Measurements from ENCODE around the gene RARS1.

RARS1 gene

DNA sequence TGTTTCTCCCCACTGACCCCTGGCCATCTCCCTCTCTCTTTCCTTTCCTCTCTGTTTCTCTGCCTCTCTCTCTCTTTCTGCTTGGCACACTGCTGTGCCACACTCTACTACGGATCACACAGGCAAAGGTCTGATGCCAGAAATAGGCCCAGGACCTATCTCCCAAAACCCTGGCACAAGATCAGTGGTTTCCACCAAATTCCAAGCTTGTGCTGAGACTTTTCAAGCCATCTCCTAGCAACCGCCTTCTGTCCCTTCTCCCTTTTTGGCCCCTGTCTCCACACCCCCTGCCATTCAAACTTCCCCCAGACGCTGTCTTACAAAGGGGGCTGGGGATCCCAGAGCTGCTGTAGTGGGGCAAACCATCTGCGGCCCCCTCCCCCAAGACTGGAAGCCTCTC is 38.5 kb upstream of the RARS1 start:
- Histone ChIP-seq H3K4me3 (ENCODE audit: low read depth, low read length) (no peak overlapping the region), H3K27me3 (replicated peaks) (no peaks in the 10 kb centered on the region), H3K27ac (no peak overlapping the region), H3K36me3 (replicated peaks) (no peaks in the 10 kb centered on the region)
- TF ChIP-seq, protein P1, sequence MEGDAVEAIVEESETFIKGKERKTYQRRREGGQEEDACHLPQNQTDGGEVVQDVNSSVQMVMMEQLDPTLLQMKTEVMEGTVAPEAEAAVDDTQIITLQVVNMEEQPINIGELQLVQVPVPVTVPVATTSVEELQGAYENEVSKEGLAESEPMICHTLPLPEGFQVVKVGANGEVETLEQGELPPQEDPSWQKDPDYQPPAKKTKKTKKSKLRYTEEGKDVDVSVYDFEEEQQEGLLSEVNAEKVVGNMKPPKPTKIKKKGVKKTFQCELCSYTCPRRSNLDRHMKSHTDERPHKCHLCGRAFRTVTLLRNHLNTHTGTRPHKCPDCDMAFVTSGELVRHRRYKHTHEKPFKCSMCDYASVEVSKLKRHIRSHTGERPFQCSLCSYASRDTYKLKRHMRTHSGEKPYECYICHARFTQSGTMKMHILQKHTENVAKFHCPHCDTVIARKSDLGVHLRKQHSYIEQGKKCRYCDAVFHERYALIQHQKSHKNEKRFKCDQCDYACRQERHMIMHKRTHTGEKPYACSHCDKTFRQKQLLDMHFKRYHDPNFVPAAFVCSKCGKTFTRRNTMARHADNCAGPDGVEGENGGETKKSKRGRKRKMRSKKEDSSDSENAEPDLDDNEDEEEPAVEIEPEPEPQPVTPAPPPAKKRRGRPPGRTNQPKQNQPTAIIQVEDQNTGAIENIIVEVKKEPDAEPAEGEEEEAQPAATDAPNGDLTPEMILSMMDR (IDR thresholded peaks at IDR 0.05; ENCODE audit: low read depth, low read length, missing control alignments): no peak
- in situ Hi-C loops (cut with HindIII; ENCODE audit: low pct_ligation_motif_present, low sequenced_read_pairs): no loop called here
- no peak for DNase-seq

DNA sequence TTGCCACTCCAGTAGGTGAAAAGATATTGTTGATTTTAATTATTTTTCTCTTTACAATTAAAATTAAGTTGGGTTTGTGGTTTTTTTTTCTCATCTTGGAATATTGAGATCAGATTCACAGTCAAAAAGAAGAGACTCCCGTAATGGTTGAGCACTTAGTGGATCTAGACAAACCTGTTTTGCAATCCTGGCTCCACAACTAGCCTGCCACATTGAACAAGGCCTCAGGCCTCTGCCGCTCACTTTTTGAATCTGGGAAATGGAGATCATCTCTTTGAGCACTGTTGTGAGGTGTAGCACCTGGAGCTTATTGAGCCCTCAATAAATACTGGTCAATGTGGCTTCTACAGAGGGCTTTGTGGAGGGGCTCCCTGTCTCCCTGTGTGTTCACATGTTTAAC is 37.1 kb upstream of the RARS1 start:
- in situ Hi-C loops (cut with HindIII; ENCODE audit: low pct_ligation_motif_present, low sequenced_read_pairs): no loop called here
- no peaks in the 10 kb centered on the region for H3K27me3 ChIP-seq (replicated peaks)
- H3K4me3 ChIP-seq (ENCODE audit: low read depth, low read length): no peak overlapping the region
- H3K36me3 ChIP-seq (replicated peaks): no peaks in the 10 kb centered on the region
- no peak overlapping the region for H3K27ac ChIP-seq
- TF ChIP-seq, protein P1 (IDR thresholded peaks at IDR 0.05; ENCODE audit: low read depth, low read length, missing control alignments): no peak
- DNase-seq: no peak

DNA sequence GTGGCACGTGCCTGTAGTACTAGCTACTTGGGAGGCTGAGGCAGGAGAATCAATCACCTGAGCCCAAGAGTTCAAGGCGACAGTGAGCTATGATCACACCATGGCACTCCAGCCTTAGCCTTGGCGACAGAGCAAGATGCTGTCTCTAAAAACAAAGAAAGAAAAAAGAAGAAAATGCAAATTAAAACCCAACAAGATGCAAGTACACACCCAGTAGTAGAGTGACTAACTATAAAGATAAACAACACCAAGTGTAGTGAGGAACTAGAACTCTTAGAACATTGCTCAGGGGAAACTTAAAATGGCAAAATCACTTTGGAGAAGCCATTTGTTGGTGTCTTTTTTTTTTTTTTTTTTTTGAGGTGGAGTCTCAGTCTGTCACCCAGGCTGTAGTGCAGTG is 34.7 kb upstream of the RARS1 start:
- Histone ChIP-seq H3K36me3 (replicated peaks) (no peaks in the 10 kb centered on the region), H3K27ac (no peak overlapping the region), H3K27me3 (replicated peaks) (no peaks in the 10 kb centered on the region), H3K4me3 (ENCODE audit: low read depth, low read length) (no peak overlapping the region)
- TF ChIP-seq, protein P1 (IDR thresholded peaks at IDR 0.05; ENCODE audit: low read depth, low read length, missing control alignments): no peak
- in situ Hi-C loops (cut with HindIII; ENCODE audit: low pct_ligation_motif_present, low sequenced_read_pairs): no loop called here
- DNase-seq: no peak

DNA sequence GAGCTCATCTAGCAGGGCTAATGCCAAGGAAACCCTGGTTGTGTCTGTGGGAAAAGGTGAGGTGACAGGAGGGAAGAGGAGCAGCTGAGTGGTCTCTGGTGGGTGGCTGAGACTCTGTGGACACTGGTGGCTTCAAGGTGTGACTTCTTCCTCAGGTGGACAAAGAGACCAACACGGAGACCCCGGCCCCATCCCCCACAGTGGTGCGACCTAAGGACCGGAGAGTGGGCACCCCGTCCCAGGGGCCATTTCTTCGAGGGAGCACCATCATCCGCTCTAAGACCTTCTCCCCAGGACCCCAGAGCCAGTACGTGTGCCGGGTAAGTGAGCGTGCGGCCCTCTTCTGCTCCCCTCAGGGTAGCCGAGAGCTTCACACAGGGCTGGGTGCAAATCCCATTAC is 31.1 kb upstream of the RARS1 start:
- TF ChIP-seq, protein P1 (IDR thresholded peaks at IDR 0.05; ENCODE audit: low read depth, low read length, missing control alignments): no peak
- H3K27me3 ChIP-seq (replicated peaks): no peaks in the 10 kb centered on the region
- in situ Hi-C loops (cut with HindIII; ENCODE audit: low pct_ligation_motif_present, low sequenced_read_pairs): no loop called here
- no peak for DNase-seq
- H3K27ac ChIP-seq: no peak overlapping the region
- no peaks in the 10 kb centered on the region for H3K36me3 ChIP-seq (replicated peaks)
- no peak overlapping the region for H3K4me3 ChIP-seq (ENCODE audit: low read depth, low read length)

DNA sequence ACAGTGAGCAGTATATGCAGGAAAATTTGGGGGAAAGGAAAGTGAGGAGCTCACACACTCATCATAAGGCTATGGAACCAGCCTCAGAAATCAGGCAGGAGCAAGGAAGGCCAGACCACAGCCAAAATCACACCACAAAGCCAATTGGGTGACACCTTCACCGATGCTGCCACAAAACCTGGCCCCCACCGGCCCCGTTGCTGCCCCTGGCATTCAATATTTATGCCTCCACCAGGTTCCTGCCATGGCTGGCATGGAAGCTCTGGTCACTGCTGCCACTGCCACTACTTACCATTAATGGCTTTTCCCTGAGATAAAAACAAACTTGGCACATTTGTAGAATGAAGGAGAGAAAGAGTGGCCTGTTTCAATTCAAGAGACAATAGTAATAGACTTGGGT is 28.7 kb upstream of the RARS1 start:
- in situ Hi-C loops (cut with HindIII; ENCODE audit: low pct_ligation_motif_present, low sequenced_read_pairs): no loop called here
- H3K36me3 ChIP-seq (replicated peaks): no peaks in the 10 kb centered on the region
- no peaks in the 10 kb centered on the region for H3K27me3 ChIP-seq (replicated peaks)
- H3K4me3 ChIP-seq (ENCODE audit: low read depth, low read length): no peak overlapping the region
- TF ChIP-seq, protein P1 (IDR thresholded peaks at IDR 0.05; ENCODE audit: low read depth, low read length, missing control alignments): no peak
- DNase-seq: no peak
- H3K27ac ChIP-seq: no peak overlapping the region

DNA sequence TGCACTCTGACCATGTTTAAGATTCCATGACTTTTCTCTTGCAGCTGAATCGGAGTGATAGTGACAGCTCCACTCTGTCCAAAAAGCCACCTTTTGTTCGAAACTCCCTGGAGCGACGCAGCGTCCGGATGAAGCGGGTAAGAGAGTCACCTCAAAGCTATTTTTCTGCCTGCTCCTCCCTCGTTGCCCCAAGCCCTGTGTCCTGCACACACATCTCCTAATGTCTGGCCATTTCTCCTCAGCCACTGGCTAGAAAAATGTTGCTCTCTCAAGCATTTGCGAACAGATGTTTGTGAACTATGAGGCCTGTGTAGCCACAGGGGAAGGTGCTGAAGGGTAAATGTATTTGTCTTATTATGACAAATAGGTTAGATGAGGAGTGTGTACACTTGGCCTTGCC is 25.7 kb upstream of the RARS1 start:
- in situ Hi-C loops (cut with HindIII; ENCODE audit: low pct_ligation_motif_present, low sequenced_read_pairs): no loop called here
- H3K27ac ChIP-seq: no peak overlapping the region
- no peak overlapping the region for H3K4me3 ChIP-seq (ENCODE audit: low read depth, low read length)
- H3K36me3 ChIP-seq (replicated peaks): no peaks in the 10 kb centered on the region
- TF ChIP-seq, protein P1 (IDR thresholded peaks at IDR 0.05; ENCODE audit: low read depth, low read length, missing control alignments): no peak
- DNase-seq: no peak
- H3K27me3 ChIP-seq (replicated peaks): no peaks in the 10 kb centered on the region

Data from brain microvascular endothelial cell (primary cell).